HK-2 (cell line): ENCODE data around the gene NAA35.
"Not testable (repeated sequence)": the region's sequence is repeated elsewhere in the genome, so short reads cannot be mapped to it uniquely, and the experiment has no call there.

Experiments
- DNase-seq: peaks from one replicate; pipeline ENCODE4 v3.0.0-alpha.2; 2018; ENCODE audit not compliant: unreplicated experiment

NAA35 gene

DNA sequence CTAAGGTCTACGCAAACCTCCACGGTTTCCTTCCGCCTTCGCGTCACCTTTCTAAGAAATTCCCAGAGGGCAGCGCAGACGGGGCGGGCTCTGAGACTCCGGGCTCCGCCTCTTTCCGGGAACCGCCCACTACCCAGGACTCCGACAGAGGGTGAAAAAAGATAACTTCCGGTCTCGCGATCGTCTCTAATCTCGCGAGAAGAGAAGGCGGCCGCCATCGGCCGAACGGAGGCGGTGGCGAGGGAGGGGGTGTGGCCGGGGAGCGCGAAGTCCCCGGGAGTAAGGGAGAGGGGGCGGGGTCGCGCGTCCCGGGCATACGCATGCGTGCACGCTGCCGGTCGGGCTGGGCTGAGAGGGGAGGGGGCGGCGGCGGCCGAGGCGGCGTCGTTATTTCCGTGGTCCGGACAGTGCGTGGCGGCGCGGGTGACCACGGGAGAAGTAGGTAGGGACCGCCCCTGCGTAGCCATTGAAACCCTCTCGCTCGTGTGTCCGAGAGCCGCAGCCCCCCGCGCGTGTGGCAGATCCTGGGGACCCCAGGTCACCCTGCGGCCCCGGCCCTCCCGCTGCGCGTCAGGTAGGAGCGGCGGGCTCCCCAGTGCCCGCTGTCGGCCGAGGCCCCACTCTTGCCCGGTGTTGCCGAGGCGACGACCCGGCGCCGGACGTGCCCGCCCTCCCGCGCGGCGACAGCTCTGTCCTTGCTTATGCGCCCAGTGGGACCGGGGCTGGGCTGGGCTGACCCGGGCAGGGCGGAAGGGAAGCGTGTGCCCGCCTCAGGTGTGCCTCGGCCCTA, at the start of gene NAA35:
Gene NAA35, plus strand, starts transcription at position 315 of the 790 bp plus-strand sequence. CDS start 1,014 bp downstream, outside the sequence.
- DNase-seq = peak; percentile 99

DNA sequence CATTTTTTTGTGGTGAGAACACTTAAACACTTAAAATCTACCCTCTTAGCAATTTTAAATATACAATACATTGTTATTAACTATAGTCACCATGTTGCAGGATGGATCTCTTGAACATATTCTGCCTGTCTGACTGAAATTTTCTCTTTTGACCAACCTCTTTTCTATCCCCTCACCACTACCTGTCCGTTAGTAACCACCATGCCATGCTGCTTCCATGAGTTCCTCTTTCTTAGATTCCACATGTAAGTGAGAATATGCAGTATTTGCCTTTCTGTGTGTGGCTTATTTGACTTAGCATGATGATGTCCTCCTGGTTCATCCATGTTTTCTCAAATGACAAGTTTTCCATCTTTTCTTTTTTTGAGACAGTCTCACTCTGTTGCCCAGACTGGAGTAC, 48.5 kb upstream of the NAA35 start:
- no peak for DNase-seq

DNA sequence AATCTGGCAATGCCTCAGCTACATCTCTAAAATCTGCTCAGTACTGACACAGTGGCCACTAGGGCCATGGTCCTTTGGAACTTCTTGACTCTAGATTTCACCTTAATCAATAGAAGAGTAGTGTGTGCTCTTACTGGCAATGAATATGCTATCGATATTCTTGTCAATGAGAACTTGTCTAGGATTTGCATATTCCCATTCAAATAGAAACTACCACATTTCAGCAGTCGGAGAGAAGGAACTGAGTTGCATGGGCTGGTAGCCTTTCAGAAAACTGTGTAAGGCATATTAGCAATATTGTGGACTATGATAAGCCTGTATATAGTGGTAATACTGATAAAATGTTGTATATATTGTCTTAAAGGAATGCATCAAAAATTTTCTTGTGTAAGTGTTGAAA, 45.3 kb upstream of the NAA35 start:
- DNase-seq = no peak

DNA sequence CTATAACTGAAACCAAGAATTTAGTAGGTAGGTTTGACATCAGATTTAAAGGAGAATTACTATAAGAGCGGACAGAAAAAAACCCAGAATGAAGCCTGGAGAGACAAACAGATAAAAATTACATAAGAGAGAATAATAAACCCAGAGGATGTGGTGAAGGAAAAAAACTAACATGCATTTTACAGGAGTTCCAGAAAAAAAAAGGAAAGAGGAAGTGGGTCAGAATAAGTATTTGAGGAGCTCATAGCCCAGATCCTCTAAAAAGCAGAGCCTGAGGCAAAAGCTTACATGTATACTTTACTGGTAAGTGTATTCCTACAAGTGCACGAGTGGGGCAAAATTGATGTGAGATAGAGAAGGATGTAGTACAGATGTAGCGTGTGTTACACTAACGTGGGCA, 43.1 kb upstream of the NAA35 start:
- no peak for DNase-seq

DNA sequence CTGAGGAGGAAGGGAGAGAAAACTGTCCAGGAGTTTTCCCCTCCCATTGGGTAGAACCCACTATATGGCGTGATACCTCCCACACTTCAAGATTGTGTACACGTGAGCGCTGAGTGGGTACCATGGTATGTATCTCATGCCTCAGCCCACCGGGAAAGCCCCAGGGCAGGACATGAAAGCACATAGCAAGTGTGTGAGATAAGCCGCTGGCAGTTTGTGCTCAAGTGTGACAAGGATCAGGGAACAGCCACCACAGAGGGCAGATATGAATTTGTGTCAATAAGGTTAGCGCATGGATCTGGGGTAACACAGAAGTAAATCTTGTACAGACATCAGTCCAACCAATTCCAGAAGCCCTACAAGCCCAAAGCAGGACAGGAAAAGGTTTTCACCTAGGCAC, 42.6 kb upstream of the NAA35 start:
- DNase-seq = no peak

- no peak for DNase-seq
These were observed 41.6 kb upstream of the NAA35 start for GRCh38 chr9:85899388-85899787.

DNA sequence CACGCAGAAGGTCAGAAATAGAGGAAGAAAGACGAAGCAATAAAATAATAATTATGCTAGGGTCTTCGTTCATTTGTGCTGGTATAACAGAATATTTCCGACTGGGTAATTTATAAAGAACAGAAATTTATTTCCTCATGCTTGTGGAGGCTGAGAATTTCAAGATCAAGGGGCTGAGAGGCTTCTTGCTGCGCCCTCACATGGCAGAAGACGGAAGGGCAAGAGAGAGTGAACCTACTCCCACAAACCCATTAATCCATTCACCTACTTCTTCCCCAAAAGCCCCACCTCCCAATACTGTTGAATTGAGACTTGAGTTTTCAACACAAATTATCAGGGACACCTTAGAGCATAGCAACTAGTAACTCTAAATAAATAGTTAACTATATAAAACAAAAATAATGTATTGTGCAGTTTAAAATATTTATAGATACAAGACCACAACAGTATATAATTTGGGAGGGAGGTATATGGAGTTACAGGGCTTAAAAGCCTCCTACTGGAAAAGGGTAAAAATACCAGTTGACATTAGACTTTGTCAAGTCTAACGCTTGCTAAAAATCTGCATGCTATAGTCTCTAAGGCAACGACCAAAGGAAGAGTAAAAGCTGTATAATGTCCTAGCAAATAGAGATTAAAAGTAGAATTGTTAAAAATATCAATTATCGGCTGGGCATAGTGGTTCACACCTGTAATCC, 40.3 kb upstream of the NAA35 start:
- DNase-seq = peak; percentile 29

GRCh38 chr9:85904975-85905374, 36.0 kb upstream of the NAA35 start:
- DNase-seq = no peak

- DNase-seq = no peak
These were observed 35.0 kb upstream of the NAA35 start for GRCh38 chr9:85905957-85906356.

DNA sequence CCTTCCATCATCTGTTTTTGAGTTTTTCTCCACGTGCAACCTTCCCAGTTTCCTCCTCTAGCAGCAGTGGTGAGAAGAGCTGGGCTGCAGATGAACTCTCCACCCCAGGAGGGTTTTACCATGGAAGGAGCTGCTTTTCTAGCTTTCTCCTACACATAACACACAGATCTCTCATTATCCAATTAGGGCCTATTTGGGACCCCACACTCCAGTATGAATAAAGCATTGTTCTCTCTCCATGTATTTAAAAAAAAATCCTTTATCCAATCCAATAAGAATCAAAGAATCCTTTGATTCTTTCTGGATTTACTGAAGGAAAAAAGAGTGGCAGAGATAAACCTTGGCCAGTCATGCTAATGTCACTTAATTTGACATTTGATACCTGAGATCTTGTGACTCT, 31.6 kb upstream of the NAA35 start:
- DNase-seq = no peak

GRCh38 chr9:85914108-85914507, 26.8 kb upstream of the NAA35 start:
- DNase-seq = no peak

- no peak for DNase-seq
These were observed 23.2 kb upstream of the NAA35 start for GRCh38 chr9:85917756-85918155.

- DNase-seq = no peak
These were observed 15.5 kb upstream of the NAA35 start for GRCh38 chr9:85925493-85925892.

DNA sequence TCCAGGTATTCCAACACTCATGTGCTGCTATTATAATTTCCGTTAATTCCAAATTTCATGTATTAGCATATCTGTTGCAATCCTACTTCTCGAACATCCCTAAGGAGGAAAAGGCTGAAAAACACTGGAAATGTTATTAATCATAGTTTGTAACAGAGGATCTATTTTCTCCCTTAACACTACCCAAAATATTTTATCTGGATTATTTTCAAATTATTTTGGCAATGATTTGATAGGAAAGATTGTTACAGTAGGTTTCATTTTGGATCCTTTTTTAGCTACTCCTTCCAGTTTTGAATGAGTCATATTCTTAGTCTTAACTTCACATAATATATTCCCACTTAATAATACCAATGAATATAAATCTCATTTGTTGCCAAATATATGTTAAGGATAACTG, 13.9 kb upstream of the NAA35 start:
- DNase-seq = no peak

DNA sequence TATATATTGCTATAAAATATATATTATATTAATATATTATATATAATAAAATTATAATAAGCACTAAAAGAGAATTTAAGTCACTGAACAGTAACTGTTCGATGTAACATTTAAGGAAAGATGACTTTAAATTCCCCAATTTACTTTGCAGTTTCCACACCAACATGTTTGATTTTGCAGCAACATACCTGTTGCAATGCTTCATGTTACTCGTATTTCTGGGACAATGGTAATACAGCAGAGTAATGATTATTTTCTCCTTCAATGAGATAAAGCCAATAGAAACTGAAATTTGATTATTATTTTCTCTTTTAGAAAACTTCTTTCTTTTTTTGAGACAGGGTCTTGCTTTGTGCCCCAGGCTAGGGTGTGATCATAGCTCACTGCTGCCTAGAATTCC, 9.5 kb upstream of the NAA35 start:
- DNase-seq = no peak

- not testable (repeated sequence) for DNase-seq
These were observed 5.0 kb upstream of the NAA35 start for GRCh38 chr9:85935950-85936349.

DNA sequence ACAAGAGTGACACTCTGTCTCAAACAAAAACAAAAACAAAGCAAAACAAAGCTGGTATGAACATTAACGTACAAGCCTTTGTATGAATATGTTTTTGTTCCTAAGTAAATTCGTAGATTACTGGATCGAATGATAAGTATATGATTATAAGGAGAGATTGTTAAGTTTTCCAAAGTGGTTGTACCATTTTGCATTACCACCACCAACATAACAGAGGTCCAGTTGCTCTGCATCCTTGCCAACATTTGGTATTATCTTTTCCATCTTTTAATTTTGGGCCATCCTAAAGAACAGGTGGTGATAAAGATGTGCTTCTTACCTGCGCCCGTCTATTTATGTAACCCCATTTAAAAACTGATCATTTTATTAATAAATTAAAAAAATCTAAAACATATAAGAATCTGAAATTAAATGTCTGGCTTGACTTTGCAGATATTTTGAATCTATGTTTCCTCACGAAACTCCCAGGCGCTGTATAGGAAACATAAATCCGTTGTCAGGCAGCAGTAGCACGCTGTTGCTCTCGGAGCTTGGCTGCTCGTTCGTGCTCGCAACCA, 593 bp upstream of the NAA35 start:
- DNase-seq = no peak

- no peak for DNase-seq
These were observed 635 bp downstream of the NAA35 start for GRCh38 chr9:85941622-85941940.

DNA sequence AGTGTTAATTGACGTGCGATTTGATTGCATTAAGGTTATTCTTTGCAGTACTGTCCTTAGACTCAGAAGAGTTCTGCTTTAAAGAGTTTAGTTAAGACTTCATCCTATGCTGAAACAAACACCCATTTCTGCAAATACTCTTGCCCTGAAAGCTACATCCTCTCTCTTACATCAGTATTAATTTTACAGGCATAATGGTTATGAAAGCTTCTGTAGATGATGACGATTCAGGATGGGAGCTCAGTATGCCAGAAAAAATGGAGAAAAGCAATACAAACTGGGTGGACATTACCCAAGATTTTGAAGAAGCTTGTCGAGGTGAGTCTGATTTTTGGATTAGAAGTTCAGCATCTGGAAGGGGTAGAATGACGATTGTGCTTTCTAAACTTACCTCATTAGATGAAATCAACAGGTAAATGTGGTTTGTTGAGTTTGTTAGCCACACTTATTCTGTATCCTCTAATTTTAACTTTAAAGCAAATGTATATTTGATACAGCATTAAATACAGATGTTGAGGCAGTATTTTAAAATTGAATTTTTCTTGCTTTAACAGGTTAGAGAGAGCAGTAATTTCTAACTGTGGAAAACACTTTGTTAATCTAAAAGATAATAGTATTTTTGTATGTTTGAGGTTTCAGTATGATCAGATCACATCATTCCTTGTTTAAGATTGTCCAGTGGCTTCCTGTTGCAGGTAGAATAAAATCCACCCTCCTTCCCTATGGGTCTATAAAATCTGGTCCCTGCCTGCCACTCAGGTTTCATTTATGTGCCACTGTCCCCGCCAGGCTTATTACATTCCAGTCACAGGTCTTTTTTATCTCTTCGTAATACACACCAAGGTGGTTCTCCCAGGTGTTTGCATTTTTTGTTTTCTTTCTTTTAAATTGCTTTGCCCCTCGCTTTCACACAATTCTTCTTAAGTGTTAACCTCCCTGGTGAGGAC, 1.3 kb downstream of the NAA35 start:
- no peak for DNase-seq

DNA sequence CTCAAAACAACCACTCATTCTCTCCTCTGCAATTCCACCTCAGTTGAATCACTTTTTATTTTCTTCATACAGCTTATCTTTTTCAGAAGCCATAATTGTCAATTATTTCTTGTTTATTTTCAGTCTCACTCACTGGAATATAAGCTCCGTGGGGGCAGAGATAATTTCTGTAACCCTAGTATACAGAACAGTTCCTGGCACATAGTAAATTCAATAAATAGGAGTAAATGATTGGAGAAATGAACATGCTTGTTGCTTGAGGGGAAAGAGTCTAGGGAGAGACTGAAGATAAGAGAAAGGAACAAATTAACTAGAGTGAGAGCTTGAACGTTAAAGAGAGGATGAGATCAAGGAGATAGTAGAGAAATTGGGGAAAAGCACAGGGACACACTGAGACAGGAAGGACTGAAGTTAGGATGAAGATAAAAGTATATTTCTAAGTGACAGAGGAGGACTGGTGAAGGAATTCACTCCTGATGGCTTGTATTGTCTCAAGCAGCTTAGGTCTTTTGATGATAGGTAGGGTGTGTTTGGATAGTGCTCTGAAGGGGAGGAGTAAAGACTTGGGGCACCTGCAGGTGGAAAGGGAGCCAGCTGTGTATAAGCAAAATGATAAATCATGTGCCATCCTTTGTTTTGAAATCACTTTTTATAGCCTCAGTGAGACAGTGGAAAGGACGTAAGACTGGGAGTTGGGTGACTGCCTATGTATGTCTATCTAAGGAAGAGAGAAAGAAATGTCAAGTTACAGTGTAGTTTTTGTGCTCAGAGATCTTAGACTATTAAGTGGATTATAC, 2.2 kb downstream of the NAA35 start:
- DNase-seq = no peak

DNA sequence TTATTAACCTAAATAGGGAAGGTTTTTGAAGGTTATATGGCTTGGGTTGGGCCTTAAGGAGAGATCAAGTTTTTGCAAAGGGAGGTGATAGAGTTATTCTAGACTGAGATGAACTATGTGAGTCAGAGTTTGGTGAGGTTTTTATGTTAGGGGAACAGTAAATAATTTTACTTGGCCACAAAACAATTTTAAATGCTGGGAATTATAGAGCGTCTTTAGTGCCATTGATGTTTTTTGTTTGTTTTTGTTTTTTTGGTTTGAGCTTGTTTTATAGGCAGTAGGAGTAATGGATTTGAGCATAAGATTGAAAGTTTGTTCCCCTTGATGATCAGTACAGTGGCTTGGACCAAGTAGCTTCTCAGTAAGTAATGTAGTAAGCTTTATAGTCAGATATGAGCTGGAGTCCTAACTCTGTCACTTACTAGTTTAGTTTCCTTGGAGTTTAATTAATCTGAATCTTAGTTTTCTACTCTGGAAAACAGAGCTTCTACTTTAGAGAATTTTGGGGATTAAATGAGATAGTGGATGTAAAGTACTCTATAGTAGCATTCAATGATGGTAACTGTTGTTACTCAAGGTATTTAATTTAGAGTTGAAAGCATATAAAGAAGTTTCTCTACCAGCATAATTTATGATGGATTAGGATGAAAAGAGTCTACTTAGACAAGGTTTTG, 2.9 kb downstream of the NAA35 start:
- DNase-seq = no peak
